Left hindlimb (tissue), 1 donor: ENCODE results near the gene ABL2.
A peak's percentile ranks its signal among the peaks of the same experiment; 100 is the strongest.
"Not testable (repeated sequence)": the region's sequence is repeated elsewhere in the genome, so short reads cannot be mapped to it uniquely, and the experiment has no call there.

ENCODE experiments used
- DNase-seq: peaks from one replicate; pipeline ENCODE4 v3.0.0-alpha.2; 2018

The ABL2 gene

DNA sequence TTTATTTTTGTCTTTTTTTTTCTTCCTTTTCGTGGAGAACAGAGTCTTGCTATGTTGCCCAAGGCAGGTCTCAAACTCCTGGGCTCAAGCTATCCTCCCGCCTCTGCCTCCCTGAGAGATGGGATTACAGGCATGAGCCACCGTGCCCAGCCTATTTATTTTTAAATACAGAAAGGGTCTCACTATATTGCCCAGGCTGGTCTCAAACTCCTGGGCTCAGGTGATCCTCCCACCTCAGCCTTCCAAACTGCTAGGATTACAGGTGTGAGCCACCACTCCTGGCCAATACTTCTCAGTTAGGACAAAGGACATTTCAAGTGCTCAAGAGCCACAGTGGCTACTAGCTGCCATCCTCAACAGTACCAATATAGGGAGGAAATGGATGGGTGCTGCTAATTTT lies 16.2 kb downstream of the ABL2 start:
- not testable (repeated sequence) for DNase-seq

DNA sequence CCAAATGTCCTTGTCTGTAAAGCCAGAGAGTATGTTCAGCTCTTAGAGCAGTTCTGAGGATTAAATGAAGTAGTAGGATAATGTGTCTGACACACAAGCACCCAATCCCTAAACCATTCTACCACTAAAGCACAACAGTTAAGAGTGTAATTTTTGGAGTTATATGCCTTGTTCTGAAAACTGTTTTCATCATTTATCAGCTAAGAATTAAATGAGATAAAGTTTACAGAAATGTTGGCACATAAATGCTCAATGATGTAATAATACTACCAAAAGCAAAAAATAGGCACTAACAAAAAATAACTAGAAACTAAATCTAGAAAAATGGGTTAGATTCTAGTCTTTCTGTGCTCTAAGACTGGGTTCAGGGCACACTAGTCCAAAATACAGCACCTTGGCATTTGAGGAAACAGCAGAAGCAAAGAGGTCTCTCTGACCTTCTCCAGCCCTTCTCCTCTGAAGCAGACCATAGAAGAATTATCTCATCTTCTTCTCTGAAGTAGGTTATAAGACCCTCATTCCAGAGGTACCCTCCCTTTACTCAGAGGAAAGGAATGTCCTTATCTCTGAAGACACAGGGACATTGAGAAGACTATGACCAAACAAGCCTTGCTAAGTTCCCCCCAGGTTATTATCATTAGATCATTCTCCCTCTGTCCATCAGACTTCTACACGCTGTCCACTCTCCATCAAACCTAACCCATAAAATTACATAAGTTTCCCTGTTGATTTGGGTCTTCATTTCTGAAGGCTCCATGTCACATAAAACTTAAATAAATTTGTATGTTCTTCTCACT lies 20.6 kb downstream of the ABL2 start:
- DNase-seq: no peak

DNA sequence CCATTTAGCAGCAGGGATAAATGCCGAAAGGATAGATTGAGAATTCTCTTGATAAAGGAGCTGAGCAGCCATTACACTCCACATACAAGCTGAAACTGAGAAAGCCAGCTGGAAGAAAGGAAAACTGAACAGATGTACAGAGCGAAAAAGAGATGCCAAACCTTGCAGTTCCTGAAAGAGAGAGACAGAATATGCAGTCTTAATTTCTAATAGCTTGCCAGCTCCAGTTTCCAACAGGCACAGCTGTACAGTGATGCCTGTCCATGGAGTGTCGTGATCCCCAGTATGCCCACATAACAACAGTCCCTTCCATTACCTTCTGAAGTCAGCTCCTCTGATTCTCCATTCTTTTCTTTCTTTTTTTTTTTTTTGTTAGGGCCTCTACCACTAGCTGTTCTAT lies 22.7 kb downstream of the ABL2 start:
- peak; percentile 42 for DNase-seq

DNA sequence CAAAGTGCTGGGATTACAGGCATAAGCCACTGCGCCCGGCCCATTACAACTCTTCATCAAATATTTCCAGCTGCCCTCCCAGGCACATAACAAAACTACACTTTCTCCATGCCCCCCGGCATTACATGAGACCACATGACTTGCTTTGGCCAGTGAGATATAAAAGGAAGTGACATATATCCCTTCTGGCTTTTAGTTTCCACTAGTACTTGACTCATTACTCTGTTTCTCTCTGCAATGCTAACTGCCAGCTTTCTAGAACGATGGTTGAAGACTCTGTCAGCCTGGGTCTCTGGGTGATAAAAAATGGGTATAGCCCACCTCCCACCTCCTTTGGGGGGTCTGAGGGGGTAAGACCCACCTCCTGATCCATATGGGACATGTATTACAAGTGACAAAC lies 24.2 kb downstream of the ABL2 start:
- DNase-seq: no peak

DNA sequence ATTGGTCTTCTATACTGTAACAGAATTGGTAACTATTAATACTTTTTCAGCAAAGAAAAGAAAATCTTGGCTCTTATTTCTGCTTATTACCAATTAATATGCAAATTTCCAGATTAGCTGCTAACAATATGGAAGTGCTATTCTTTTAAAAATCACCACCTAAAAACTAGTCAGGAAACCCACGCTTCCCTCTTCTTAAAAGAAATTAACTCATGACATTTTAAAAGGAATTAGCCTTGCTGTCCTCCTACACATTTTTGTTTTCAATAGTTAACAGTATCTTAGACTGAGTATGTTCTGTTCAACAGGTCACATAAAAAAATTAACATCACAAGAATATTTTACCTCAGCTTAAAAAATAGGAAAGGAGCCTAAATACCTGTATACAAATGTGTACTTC lies 27.3 kb downstream of the ABL2 start:
- no peak for DNase-seq

DNA sequence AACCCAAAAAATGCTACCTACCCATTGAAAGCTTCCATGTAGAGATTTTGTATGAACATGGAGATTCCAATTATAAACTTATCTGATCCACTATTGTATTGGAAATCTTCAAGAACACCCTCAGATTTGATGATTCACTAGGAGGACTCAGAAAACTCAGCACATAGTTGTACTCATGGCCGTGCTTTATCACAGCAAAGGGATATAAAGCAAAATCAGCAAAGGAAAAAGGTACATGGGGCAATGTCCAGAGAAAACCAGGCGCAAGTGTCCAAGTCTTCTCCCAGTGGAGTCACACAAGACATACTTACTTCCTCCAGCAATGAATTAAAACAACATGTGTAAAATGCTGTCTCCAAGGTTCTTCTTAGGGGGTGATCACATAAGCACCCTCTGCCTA lies 28.9 kb downstream of the ABL2 start:
- no peak for DNase-seq

DNA sequence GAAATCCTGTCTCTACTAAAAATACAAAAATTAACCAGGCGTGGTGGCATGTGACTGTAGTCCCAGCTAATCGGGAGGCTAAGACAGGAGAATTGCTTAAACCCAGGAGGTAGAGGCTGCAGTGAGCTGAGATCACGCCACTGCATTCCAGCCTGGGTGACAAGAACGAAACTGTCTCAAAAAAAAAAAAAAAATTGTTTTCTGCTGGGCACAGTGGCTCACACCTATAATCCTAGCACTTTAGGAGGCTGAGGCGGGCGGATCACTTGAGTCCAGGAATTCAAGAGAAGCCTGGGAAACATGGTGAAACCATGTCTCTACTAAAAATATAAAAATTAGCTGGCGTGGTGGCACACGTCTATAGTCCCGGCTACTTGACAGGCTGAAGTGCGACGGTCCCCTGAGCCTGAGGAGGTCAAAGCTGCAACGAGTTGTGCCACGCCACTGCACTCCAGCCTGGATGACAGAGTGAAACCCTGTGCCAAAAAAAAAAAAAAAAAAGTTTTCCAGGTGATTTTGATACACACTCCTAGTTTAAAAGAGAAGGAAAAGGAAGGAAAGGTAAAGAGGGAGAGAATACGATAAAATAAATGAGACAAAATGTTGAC lies 31.7 kb downstream of the ABL2 start:
- DNase-seq: no peak

DNA sequence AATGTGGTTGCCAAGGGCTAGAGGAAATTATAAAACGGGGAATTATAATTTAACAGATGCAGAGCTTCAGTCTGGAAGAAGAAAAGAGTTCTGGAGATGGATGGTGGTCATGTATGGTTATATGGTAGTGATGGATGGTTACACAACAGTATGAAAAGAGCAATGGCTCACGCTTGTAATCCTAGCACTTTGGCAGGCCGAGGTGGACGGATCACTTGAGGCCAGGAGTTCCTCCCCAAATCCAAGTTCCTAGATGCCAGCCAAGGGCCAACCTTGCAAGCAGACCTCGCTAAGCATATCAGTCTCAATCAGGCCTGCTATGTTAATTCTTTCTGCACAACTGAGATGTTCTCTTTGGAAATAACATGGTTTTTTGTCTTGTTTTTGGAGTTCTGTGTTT lies 33.6 kb downstream of the ABL2 start:
- DNase-seq: not testable (repeated sequence)

DNA sequence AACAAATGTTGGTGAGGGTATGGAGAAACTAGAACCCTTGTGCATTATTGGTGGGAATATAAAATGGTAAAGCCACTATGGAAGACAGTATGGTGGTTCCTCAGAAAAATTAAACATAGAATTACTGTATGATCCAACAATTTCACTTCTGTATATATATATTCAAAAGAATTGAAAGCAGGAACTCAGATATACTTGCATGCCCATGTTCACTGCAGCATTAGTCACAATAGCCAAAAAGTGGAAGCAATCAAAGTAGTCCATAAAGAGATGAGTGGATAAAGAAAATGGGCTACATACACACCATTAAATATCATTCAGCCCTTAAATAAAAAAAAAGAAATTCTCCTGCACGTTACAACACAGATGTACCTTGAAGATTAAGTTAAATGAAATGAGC lies 34.1 kb downstream of the ABL2 start:
- DNase-seq: no peak

DNA sequence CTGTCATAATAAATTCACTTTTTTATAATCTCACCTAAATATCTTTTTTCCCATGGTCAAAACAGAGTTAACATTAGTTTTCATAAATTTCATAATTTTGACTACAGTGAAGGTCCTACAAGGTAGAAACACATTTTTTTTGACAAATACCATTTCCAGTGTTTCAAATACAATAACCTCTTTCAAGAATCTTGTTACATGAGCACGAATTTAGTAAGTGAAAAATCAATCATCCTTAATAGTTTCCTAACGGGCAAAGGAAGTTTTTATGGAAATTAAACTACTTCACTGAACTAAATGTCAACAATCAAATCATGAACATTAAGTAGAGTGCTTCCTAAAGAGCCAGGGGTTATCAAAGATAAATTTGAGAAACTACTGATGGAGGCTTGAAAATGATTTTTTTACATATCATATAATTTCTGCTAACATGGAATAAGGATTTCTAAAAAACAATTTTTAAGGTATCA lies 35.4 kb downstream of the ABL2 start:
- DNase-seq: no peak

DNA sequence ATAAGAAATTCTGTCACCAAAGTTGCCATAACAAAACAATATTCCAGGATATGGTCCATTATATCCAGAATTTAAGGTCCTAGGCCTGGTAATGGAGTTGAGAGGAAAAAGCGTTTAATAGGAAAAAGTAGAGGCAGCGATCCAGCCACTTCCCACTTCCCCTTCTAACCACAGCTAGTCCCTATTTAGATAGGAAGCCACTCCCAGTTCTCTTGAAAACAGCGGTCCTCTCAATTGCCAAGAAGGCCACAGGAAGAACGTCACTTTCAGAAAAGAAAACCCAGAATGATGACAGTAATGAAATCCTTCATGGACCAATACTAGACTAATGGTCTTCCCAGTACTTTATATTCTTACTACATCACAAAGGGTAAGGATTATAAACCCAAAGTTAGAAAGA lies 38.6 kb downstream of the ABL2 start:
- DNase-seq: no peak

DNA sequence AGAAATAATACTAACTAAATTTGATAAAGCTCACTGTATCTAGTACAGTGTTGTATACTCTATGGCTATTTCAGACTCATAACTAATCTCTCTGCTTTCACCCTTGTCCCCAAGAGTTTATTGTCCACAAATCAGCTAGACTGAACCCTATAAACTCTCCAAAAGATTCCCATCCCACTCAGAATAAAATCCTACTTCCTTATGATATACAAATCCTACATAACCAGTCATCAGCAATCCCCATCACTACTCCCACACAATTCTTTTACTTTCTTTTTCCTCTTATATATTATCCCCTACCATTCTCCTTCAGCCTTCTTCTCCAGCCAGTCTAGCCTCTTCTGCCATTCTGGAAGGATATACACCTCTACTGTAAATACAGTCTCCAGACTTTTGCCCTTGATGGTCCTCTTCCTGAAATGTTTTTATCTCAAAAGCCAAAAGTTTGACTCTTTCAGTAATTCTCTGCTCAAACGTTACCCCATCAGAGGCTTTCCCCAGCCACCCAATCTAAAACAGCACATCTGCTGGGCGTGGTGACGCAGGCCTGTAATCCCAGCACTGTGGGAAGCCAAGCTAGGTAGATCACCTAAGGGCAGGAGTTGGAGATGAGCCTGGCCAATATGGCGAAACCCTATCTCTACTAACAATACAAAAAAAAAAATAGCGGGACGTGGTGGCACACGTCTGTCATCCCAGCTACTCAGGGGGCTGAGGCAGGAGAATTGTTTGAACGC lies 41.6 kb downstream of the ABL2 start:
- DNase-seq: no peak

DNA sequence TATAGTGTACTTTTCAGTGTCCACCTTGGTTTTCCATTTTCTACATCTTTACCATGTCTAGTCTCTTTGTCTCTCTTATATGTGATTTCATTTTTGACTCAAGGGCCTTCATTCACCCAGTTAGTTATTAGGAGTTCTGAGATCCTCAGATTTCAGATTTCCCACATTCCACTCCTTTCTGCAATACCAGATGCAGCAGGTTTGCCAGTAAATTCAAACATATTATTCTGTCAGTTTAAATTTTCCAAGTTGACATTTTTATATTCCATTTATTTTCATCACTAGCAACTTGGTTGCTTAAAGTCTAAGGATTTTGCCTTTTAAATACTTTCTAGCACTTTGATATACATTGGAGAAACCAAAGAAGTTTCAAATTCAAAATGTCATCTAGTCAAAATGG lies 42.4 kb downstream of the ABL2 start:
- DNase-seq: no peak

DNA sequence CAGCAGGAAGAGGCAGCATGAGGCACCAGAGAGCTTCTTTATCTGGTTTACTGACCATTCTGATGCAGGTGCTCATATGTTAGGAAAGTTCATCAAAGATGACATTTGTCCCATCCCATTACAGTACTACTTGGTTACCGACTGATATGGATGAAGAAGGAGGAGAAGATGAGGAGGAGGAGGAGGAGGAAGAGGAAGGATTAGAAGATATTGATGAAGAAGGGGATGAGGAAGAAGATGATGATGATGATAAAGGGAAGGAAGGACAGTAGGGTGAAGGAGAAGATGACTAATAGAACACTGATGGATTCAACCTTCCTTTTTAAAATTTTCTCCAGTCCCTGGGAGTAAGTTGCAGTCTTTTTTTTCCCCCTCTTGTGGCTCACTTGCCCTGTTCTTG lies 45.1 kb downstream of the ABL2 start:
- no peak for DNase-seq

DNA sequence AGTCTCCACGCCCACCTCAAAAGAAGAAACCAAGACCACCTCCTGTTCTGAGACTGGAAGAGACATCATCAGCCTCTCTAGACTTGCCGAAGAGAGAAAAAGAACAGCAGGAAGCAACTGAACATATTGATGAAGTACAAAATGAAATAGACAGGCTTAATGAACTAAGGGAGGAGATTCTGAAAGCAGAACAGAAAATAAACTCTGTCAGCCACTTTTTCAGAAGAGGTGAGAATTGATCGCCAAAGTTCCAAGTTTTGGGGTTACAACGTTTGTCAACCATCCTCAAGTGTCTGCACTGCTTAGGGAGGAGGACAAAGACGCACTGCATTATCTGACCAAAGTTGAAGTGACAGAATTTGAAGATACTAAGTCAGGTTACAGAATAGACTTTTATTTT lies 45.6 kb downstream of the ABL2 start:
- DNase-seq: no peak

DNA sequence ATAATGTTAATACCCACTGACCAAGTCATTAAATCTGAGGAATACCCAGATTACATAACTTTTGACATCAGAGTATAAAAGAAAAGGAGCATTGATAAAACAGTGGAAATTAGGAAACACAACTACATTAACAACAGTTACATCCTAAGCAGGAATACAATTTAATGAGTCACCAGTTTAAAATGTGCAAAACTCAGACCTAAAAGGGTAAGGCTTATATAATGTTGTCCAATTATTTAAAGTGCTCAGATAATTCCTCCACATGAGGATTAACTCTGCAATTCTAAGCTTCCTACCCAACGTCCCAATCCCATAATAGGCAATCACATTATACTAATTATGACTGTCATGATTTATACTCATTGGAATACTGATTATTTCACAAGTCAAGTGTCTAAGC lies 50.5 kb downstream of the ABL2 start:
- DNase-seq: no peak

DNA sequence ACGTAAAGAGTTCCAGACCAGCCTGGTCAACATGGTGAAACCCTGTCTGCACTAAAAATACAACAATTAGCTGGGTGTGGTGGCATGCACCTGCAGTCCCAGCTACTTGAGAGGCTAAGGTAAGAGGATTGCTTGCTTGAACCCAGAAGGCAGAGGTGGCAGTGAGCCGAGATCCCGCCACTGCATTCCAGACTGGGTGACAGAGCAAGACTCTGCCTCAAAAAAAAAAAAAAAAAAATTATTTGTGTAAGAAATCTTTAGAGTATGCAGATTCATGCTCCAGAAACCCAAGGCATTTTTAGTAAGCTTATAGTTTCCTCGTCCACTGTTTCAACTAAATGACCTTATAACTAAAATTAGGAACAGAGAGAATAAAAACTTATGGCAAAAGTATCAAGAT lies 51.3 kb downstream of the ABL2 start:
- DNase-seq: no peak

DNA sequence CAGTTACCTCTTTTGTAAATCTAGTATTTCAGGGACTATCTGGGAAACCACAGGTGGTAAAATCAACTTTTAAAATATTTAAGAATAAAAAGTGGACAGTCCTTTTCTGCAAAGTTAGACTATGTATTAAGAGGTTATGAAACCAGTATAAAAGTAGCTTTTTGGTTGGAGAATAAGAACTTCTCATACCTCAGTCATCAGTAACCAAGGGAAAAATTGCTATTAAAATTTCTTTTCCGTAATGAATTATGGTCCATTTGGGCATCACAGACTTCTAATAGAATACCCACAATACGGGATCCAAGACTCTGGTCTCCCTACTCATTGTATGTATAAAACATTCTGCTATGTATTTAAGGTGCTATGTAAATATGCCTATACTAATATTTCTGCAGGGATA lies 51.9 kb downstream of the ABL2 start:
- no peak for DNase-seq

DNA sequence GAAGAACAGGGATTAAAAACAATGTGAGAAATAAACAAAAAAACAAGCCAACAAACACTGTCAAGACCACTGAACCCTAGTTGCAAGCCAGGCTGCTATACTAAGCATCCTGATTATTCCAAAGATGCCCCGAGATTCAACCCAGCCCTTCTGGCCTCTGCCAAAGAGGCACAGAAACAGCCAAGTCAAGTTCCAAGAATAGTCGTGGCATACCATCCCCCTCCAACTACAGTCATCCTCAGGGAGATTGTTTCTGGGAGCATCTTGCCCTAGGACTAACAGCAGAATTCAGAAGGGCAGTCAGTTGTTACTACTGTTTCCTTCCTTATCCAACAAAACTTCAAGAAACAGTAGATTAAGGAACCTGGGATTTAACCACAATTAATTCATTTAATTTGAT lies 52.3 kb downstream of the ABL2 start:
- peak; percentile 43 for DNase-seq

DNA sequence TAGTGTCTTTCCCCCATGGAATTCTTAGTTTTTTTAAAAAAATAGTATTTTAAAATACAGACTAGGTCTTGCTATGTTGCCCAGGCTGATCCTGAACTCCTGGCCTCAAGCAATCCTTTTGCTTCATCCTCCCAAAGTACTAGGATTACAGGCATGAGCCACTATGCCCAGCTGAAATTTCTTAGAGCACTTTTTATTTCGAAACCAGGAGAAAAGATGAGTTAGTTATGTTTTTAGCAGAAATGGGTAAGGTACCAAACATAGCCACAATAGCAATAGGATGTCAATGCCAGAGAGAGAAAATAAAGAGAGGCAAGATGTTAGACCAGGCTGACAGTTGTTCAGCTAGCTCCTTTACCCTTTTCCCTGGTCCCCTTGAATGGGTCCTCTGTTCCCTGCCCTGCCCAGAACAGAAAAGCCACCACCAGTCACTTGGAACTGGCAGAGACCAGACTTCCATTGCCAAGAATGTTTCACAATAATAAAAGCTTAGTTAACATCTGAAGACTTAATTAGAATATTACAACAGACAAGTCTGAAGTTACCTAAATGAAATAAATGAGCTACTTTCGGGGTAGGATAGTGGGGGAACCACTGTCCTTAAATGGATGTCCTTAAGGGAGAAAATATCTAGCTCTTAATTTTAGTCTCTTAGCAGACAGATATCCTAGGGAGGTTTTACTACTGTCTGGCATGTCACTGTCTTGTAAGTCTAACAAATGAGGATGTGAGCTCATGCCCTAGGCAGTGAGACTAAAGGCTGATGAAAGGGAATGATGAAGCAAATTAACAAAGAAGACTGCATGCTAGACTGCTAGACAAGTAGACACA lies 54.3 kb downstream of the ABL2 start:
- no peak for DNase-seq

DNA sequence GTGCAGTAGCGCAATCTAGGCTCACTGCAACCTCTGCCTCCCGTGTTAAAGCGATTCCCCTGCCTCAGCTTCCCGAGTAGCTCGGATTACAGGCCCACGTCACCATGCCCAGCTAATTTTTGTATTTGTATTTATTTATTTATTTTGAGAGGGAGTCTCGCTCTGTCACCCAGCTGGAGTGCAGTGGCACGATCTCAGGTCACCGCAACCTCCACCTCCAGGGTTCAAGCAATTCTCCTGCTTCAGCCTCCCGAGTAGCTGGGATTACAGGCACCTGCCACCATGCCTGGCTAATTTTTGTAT lies 59.1 kb downstream of the ABL2 start:
- DNase-seq: not testable (repeated sequence)

DNA sequence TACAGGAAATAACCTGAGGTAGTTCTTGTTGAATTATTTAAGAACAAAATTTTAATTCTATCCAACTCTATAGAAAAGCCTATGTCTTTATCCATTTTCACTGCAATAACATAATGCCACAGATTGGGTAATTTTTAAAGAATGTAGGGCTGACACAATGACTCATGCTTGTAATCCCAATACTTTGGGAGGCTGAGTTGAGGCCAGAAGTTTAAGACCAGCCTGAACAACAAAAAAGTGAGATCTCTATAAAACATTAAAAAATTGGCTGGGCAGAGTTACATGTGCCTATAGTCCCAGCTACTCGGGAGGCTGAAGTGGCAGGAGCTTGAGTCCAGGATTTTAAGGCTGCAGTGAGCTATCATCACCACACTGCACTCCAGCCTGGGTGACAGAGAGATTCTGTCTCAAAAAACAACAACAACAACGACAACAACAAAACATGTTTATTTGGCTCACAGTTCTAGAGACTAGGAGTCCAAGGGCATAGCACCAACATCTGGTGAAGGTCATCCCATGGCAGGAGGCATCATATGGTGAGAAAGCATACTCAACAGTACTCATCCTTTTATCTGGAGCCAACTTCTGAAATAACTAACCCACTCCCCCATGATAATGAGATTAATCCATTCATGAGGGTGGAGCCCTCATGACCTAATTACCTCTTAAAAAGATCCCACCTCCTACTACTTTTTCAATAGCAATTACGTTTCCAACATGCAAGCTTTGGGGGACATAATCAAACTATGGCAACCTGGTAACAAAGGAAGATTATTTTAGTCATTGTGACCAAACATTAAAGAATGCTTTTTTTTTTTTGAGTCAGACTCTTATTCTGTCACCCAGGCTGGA lies 59.6 kb downstream of the ABL2 start:
- DNase-seq: no peak
